Uterus (tissue), 2 donors: ENCODE data around the gene TPD52L2.

Experiments used
- POLR2A ChIP-seq, 2 donors: fragments of 450-650 bp; IDR thresholded peaks; one replicate each; pipeline ENCODE4 v1.6.1; 2016; ENCODE audit warnings: antibody characterized with exemption in 2 of 2, mild to moderate bottlenecking in 1 of 2, moderate library complexity in 1 of 2
- TF ChIP-seq, protein P1 (sequence below), 4 experiments: fragments of 200-600 bp in 2 of 4; fragments of 450-650 bp in 2 of 4; sonication (generic) in 2 of 4; IDR thresholded peaks; one replicate each; pipeline ENCODE4 v1.5.1; 2016 to 2019; ENCODE audit warnings: antibody characterized with exemption in 4 of 4, mild to moderate bottlenecking in 2 of 4, moderate library complexity in 1 of 4

DNA sequence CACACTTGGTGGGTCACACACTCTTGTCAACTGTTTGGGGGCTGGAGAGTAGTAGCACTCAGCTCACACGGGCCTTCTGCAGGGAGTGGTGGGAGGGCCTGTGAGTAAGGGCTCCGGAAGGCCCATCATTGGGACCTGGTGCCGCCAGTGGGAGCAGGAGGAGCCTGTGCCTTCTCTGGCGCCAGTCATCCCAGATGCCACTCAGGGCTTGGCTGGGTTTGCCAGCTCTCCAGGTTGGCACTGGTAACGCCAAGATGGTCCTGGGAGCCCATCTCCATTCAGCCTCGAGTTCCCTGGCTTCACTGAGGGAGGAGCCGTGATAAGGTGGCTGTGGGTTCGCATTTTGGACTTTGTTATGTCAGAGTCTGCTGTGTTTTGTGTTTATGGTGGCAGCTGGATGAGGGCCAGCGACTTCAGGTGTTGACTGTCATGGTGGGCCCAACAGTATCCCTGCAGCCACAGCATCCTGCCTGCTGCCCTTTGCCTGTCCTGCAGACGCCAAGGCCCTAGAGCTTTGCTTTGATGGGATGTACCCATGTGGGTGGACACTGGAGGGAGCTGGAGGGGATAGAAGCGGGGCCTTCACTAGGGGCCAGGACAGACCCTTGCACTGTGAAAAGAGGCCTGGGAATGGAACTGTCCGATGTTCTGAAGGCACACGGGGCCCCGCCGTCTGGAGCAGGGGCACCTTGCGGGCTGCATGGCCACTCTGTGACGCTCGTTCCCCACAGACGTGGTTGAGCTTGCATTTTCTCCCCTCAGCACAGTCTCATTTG lies 16.6 kb downstream of the TPD52L2 start:
- TF ChIP-seq, protein P1, sequence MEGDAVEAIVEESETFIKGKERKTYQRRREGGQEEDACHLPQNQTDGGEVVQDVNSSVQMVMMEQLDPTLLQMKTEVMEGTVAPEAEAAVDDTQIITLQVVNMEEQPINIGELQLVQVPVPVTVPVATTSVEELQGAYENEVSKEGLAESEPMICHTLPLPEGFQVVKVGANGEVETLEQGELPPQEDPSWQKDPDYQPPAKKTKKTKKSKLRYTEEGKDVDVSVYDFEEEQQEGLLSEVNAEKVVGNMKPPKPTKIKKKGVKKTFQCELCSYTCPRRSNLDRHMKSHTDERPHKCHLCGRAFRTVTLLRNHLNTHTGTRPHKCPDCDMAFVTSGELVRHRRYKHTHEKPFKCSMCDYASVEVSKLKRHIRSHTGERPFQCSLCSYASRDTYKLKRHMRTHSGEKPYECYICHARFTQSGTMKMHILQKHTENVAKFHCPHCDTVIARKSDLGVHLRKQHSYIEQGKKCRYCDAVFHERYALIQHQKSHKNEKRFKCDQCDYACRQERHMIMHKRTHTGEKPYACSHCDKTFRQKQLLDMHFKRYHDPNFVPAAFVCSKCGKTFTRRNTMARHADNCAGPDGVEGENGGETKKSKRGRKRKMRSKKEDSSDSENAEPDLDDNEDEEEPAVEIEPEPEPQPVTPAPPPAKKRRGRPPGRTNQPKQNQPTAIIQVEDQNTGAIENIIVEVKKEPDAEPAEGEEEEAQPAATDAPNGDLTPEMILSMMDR (IDR thresholded peaks at IDR 0.05): no peak
- no peak for TF ChIP-seq POLR2A (IDR thresholded peaks at IDR 0.05)
